GM13976 (cell line): Measurements from ENCODE around the gene IRF7.
"Not testable (repeated sequence)": the region's sequence is repeated elsewhere in the genome, so short reads cannot be mapped to it uniquely, and the experiment has no call there.

Experiments
- DNase-seq: peaks from one replicate; pipeline ENCODE4 v3.0.0; 2012; ENCODE audit warnings: low spot score
- CTCF ChIP-seq: IDR thresholded peaks from 2 replicates; pipeline ENCODE4 v1.5.1; 2012; ENCODE audit warnings: borderline replicate concordance, mild to moderate bottlenecking; ENCODE audit not compliant: insufficient read depth; ENCODE audit errors: extremely low read depth, missing control alignments, control extremely low read depth
- in situ Hi-C: fragments of 300-500 bp; cut with MboI; formaldehyde crosslinking; loops from one replicate; pipeline ENCODE4 v1.12.0; 2022; ENCODE audit warnings: low sequenced_read_pairs, mixed read lengths, inconsistent platforms; ENCODE audit not compliant: unreplicated experiment

IRF7 gene

GRCh38 chr11:657691-658126 lies 42.0 kb upstream of the IRF7 start:
- no peak for DNase-seq
- TF ChIP-seq CTCF, result no peak
- in situ Hi-C loops, result no loop called here

DNA sequence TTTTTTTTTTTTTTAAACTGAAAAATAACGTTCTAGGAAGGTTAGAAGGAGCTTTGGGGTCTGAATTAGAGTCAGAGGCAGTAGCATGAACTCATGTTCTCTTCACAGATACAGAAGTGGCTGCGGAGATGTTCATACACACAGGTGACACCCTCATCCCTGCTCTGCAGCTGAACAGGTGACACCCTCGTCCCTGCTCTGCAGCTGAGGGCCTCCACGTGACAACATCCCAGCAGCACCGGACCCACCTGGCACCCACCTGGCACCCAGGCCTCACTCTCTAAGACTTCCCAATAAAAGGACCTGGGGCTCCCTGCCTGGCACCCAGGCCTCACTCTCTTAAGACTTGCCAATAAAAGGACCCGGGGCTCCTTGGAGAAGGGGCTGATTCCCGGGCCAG lies 41.1 kb upstream of the IRF7 start:
- no peak for DNase-seq
- in situ Hi-C loops, result no loop called here
- TF ChIP-seq CTCF, result no peak

DNA sequence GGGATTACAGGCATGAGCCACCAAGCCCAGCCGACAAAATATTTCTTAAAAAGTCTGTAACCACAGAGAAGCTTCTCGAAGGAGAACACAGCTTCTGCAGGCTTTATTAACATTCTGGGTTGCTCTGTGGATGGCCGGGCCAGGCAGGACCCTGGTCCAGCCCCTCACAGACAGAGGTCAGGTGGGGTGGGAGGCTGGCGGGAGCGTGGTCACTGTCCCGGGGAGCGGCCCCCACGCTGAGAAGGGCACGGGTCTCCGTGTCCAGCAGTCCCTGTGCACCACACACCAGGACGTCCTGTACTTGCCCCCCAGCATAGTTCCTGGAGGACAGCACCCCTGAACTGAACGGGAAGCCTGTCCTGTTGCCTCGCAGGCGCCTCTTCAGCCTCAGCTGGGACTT lies 40.7 kb upstream of the IRF7 start:
- no peak for TF ChIP-seq CTCF
- no peak for DNase-seq
- in situ Hi-C loops, result no loop called here

GRCh38 chr11:655036-655726 lies 39.4 kb upstream of the IRF7 start:
- DNase-seq, result no peak
- TF ChIP-seq CTCF, result no peak
- in situ Hi-C loops, result no loop called here

DNA sequence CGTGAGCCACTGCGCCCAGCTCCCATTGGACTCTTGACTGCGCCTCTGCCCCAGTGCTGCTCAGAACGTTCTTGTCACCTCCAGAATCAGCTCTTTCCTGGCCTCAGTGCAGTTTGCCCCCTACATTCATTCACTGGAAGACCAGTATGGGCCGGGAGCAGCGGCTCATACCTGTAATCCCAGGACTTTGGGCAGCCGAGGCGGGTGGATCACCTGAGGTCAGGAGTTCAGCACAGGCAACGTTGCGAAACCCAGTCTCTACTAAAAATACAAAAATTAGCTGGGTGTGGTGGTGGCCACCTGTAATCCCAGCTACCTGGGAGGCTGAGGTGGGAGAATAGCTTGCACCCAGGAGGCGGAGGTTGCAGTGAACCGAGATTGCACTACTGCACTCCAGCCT lies 38.7 kb upstream of the IRF7 start:
- in situ Hi-C loops, result not testable (repeated sequence)

GRCh38 chr11:653837-654236 lies 38.1 kb upstream of the IRF7 start:
- no peak for DNase-seq
- TF ChIP-seq CTCF, result no peak
- in situ Hi-C loops, result no loop called here

More for the DNA sequence above, 38.7 kb upstream of the IRF7 start:
- DNase-seq, result not testable (repeated sequence)

- in situ Hi-C loops, DNase-seq: not testable (repeated sequence)
Measured at GRCh38 chr11:653136-653535, 37.4 kb upstream of the IRF7 start.

DNA sequence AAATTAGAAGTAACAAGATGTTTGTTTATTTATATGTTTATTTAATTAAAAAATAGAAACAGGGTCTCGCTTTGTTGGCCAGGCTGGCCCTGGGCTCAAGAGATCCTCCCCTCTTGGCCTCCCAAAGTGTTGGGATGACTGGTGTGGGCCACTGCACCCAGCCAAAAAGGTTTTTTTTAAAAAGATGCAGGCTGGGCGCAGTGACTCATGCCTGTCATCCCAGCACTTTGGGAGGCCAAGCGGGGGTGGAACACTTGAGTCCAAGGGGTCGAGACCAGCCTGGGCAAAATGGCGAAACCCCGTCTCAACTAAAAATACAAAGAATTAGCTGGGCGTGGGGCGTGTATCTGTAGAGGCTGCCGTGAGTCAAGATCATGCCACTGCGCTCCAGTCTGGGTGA lies 34.7 kb upstream of the IRF7 start:
- TF ChIP-seq CTCF, result no peak
- no peak for DNase-seq
- in situ Hi-C loops, result no loop called here

GRCh38 chr11:647672-648158 lies 32.0 kb upstream of the IRF7 start:
- DNase-seq, in situ Hi-C loops: not testable (repeated sequence)
